HG03457 (cell line): ENCODE data around the gene KCNH6.

Source experiments
- ATAC-seq: cut with Tn5 transposase; IDR thresholded peaks from one replicate; pipeline ENCODE4 v1.9.1; 2021; ENCODE audit warnings: moderate number of reproducible peaks; ENCODE audit not compliant: unreplicated experiment

Gene KCNH6

DNA sequence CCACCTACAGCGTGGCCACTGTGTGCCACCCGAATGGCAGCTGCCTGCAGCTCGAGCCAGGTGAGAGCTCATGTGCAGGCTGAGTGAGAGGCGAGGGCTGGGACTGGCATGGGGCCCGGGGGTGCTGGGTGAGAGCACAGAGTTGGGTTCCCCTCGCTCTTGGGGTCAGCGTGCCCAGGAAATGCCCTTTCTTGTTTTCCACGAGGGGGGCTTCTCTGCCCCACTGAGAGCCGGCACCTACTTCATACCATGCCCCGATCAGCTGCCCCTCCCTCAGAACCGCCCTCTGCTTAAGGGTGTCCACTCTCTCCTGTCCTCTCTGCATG lies 36.2 kb upstream of the KCNH6 start:
- no peak for ATAC-seq

DNA sequence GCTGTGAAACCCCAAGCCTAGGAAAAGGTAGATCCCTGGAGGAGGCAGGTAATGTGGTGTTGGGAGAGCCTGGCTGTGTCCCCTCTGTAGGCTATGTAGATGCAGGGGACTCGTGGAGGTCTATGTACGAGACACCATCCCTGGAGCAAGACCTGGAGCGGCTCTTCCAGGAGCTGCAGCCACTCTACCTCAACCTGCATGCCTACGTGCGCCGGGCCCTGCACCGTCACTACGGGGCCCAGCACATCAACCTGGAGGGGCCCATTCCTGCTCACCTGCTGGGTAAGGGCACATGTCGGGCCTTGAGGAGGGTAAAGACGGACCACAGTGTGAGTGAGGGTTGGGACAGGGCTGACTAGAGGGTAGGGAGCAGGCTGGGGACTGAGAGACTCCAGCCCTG lies 34.3 kb upstream of the KCNH6 start:
- no peak for ATAC-seq

DNA sequence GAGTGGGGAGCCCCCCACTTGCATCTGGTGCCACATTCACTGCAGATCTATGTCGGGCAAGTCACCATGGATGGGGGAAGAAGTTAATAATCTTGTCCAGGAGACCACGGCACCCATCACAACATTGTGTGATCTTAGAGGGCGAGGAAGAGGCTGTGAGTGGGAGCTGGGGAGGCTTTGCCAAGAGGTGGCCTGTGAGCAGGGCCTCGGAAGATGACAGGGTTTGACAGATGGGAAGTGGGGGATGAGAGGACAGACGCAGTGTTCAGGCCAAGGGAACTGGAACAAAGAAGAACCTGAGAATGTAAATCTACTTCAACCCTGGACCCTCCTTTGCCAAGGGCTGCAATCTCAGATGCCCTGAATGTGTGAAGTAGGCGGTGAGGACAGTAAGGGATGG lies 33.9 kb upstream of the KCNH6 start:
- no peak for ATAC-seq

DNA sequence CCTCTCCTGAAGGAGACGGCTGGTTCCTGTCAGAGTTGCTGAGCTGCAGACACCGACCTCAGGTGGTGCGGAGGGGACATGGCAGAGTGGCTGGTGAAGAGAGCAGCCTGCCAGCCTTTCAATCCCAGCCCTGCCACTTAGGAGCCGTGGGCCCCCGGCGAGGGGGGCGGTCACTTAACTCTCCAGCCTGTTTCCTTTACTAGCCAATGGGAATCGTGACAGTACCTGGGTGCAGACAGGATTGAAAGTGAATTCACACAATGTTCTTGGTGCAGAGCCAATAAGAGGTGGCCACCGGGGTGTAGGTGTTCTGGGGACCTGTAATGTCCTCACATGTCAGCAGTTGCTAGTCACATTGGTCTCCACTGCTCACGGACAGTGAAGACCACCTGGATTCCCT lies 32.8 kb upstream of the KCNH6 start:
- no peak for ATAC-seq

DNA sequence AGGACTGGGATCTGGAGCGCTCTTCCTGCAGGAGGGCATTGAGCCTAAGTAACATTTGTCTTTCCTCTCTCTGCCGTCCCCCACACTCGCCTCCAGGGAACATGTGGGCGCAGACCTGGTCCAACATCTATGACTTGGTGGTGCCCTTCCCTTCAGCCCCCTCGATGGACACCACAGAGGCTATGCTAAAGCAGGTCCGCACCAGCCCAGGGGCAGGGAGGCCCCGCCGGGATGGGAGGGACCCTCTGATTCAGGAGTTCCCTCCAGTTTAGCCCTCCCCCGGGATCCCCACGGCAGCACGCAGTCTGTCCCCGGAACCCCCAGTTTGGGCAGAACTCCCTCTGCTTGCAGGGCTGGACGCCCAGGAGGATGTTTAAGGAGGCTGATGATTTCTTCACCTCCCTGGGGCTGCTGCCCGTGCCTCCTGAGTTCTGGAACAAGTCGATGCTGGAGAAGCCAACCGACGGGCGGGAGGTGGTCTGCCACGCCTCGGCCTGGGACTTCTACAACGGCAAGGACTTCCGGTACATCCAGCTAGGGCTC lies 32.2 kb upstream of the KCNH6 start:
- no peak for ATAC-seq

DNA sequence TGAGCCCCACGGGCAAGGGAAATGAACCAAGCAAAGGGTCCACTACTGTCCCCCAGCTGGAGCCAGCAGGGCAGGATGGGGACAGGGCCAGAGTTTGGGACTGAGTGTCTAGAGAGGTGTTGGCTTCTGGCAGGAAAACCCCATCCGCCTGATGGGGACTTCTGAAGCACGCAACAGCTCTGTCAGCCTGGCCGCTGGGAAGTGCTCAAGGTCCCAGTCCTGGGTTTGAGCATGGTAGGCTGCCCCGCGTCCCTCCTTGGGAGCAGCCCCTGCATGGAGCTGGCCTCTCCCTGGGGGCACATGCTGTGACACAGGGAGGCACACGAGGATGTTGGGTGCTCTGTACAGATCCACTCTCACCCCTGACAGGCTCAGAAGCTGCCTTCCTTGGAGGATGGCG lies 31.7 kb upstream of the KCNH6 start:
- ATAC-seq, result no peak

DNA sequence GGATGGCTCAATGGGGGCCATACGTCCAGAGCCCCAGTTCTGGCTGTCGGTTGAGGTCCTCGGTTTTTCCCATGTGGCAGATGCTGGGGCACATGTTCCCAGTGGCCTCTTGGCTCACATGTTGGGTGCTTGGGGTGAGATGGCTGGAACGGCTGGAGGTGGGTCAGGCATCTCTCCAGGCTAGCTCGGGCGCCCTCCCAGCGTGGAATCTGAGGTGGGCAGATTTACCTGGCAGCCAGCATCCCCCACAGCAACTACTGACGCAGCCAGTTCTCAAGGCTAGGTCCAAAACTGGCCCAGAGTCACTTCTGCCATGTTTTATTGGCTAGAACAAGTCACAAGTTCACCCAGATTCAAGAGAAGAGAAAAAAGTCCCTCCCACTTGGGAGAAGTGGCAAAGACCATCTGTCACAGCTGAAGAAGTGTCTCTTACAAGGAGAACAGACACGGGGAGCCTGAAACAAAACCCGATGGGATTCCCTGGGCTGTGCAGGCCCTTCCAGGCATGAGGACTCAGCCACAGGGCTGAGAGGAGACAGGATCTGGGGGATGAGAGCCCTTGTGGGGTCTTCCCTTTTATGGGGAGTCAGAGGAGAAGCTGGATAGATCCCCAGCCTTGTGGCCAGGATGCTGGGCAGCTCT lies 31.1 kb upstream of the KCNH6 start:
- ATAC-seq, result no peak

DNA sequence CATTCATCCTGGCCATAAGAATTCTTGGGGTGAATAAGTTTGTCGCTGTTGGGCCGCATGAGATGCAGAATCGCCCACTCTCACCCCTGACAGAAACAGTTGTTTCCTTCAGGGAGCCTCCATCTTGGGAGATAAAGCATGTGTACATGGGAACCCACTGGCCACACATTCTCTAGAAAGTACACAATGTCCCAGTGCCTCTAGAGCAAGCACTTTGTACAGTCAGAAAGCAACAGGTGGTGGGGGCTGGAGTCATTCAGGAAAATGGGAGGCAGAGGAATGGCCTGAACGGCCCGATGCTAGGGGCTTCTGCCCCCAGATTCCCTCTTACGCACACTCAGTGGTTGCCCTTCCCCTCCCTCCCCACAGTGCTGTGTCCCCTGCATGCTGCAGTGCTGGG lies 30.2 kb upstream of the KCNH6 start:
- ATAC-seq, result no peak

DNA sequence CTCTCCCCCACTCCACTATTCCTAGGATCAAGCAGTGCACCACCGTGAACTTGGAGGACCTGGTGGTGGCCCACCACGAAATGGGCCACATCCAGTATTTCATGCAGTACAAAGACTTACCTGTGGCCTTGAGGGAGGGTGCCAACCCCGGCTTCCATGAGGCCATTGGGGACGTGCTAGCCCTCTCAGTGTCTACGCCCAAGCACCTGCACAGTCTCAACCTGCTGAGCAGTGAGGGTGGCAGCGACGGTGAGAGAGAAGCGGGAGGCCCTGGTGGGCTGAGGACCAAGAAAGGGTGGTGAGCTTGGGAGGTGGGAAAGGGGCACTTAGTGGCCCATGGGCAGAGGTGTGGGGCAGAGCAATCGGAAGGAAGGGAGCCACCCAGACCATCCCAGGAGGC lies 29.7 kb upstream of the KCNH6 start:
- ATAC-seq, result no peak

DNA sequence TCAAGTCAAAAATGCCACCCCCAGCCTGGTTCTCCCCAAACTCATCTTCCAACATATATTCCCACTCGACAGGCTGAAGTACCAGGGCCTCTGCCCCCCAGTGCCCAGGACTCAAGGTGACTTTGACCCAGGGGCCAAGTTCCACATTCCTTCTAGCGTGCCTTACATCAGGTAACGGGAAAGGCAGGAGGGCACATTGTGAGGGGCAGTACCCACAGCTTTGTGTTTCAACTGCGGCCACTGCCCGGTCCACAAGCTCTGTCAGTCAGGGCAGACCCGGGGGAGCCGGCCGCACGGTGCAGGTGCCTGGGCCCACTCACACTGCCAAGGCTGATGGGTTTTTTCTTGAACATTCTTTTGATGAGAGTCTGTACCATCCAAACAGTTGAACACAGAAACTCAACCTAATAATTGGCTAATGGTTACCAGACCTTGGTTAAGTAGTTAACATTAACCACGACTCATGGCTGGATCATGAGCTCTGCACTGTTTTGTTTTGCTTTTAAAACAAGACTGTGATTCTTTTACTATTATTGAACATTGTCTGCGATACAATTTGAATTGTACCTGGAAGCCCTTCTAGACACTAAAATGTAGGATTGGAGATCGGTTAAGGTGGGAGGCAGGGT lies 28.7 kb upstream of the KCNH6 start:
- no peak for ATAC-seq

DNA sequence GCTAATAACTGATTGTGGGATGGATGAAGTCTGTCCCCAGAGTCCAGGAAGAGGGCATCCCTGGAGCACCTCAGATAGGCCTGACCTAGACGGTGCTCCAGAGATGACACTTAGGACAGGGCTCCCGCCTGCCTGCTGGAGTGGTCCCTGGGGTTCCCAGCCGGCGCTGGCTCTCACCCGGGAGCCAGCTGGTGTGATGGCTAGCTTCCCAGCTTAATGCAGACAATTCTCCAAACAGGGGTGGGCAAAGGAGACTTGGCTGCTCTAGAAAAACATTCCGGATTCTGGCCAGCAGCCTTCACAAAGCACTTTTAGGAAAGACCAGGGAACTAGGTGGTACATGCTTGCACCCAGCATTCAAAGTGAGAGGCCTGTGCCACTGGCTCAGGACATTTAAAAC lies 27.7 kb upstream of the KCNH6 start:
- ATAC-seq, result no peak

DNA sequence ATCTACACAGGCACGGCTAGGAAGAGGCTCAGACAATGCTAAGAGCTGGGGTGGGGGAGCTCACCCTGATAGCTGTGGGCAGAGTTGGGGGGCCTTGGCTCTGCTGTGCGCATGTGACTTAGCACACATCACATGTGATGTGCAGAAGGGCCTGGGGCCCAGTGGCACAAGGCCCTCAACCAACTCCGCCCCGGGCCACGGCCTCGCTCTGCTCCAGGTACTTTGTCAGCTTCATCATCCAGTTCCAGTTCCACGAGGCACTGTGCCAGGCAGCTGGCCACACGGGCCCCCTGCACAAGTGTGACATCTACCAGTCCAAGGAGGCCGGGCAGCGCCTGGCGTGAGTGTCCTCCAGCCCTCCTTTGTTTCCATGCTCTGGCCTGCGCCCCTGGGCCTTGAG lies 27.0 kb upstream of the KCNH6 start:
- no peak for ATAC-seq

DNA sequence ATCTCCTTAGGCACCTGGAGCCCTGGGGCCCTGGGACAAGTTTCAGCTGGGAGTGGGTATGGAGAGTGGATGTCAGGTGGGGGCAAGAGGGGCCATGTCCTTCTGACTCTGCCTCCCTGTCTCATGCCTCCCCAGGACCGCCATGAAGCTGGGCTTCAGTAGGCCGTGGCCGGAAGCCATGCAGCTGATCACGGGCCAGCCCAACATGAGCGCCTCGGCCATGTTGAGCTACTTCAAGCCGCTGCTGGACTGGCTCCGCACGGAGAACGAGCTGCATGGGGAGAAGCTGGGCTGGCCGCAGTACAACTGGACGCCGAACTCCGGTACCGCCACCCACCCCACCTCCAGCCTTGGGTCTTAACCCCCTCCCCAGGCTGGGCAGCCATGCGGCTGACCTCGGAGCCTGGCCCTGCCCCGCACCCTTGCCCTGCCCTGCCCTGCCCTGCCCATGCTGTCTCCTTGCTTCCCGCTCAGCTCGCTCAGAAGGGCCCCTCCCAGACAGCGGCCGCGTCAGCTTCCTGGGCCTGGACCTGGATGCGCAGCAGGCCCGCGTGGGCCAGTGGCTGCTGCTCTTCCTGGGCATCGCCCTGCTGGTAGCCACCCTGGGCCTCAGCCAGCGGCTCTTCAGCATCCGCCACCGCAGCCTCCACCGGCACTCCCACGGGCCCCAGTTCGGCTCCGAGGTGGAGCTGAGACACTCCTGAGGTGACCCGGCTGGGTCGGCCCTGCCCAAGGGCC lies 26.3 kb upstream of the KCNH6 start:
- ATAC-seq, result no peak

DNA sequence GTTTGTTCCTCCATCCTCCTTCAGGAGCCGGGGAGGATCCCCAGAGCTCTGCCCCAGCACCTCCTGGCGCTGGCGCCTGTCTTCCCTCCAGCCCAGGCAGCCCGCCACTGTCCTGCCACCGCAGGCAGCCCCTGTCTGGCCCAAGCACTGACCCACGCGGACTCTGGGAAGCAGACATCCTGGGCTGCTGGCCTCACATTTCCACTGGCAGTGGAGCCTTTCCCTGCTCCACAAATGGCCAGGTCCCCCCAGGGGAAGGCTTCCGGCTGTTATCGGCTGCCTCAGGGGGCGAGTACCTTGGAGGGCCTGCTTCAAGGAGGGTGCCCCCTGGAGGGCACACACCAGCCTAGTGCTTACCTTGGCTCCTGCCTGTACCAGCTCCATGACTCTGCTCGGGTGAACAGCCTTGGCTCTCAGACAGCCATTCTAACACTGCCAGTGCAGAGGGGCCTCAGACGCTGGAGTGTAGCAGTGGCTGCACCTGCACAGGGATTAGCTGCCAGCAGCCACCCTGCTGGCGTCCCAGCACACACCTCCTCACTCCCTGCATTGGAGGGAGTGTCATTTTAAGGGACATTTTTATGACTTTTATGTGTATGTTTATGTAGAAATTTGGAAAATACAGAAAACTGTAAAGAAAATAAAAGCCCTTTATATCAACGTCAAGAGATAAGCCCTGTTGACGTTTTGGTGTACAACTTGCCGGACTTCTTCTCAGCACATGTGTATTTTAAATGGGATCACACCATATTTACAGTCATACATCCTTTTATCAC lies 25.3 kb upstream of the KCNH6 start:
- ATAC-seq, result no peak

DNA sequence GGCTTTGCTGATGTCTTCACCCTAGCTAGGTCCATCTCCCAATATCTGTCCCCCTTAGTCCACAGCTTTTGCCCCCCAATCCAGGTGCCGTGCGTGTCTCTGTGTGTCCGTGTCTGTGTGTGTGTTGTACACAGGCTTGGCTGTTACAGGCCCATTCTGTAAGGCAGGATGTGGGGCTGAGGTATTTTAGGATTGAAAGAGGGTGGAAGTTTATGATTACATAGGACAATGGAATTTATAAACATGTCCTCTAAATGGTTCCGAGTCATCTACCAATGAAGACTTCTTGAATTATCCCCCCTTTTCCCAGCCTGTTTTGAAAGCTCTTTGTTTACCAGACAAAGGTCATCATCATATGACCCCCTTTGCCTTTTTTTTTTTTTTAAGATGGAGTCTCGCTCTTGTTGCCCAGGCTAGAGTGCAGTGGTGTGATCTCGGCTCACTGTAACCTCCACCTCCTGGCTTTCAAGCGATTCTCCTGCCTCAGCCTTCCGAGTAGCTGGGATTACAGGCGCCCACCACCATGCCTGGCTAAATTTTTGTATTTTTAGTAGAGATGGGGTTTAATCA lies 24.4 kb upstream of the KCNH6 start:
- no peak for ATAC-seq

DNA sequence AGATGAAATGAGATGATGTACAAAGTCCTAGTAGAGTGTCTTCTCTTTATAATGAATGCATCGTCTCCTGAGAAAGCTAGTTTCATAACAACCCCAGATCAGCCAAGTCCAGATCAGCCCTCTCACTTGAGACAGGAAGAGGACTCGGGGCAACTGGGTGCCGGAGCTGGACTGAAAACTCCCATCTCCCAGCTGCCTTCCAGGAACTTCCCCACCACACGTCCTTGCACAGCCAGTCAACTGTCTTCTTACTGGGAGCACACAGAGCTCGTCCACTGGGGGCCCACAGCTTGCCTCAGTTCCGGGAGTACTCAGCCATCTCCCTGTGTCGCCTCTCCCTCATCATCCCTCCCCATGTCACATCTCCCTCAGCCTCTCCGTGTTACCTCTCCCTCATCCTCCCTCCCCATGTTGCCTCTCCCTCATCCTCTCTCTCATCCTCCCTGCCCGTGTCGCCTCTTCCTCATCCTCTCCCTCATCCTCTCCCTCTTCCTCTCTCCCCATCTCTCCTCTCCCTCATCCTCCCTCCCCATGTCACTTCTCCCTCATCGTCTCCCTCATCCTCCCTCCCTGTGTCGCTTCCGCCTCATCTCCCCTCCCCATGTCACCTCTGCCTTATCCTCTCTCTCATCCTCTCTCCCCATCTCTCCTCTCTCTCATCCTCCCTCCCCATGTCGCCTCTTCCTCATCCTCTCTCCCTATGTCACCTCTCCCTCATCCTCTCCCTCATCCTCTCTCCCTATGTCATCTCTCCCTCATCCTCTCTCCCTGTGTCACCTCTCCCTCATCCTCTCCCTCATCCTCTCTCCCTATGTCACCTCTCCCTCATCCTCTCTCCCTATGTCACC lies 22.4 kb upstream of the KCNH6 start:
- no peak for ATAC-seq

DNA sequence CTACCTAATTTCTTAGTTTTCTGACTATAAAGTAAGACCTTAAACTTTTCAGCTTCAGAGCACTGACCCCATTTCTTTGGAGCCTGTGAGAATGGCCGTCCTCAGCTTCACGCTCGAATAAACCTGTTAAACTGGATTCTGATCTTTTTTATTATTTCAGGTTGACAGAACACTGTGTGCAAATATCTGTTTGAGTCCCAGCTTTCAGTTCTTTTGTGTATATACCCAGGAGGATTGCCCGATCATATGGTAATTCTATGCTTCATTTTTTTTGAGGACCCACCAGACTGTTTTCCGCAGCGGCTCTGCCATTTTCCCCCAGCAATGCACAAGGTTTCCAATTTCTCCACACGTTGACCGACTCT lies 19.8 kb upstream of the KCNH6 start:
- ATAC-seq, result no peak

DNA sequence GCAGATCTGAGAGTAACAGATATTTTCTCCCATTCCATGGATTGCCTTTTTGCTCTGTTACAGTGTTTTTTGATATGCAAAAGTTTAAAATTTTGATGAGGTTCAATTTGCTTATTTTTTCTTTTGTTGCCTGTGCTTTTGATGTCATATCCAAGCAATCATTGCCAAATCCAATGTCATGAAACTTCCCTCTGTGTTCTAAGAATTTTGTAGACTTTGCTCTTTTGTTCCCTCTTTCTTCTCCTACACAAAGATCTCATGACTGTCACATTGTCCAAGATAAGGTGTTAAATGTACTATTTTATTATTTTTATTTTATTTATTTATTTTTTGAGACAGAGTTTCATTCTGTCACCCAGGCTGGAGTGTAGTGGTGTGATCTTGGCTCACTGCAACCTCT lies 18.9 kb upstream of the KCNH6 start:
- no peak for ATAC-seq

DNA sequence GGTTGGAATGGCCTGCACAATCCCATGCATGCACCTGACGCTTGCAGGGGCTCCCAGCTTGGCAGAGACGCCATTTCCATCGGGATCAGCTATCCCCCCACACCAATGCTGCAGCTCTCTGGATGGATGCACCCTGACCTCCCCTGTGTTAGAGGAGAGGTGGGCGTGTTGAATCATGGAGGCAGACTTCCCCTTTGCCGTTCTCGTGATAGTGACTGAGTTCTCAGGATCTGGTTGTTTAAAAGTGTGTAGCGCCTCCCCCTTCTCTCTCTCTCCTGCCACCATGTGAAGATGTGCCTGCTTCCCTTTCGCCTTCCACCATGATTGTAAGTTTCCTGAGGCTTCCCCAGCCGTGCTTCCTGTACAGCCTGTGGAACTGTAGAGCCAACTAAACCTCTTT lies 17.8 kb upstream of the KCNH6 start:
- no peak for ATAC-seq

DNA sequence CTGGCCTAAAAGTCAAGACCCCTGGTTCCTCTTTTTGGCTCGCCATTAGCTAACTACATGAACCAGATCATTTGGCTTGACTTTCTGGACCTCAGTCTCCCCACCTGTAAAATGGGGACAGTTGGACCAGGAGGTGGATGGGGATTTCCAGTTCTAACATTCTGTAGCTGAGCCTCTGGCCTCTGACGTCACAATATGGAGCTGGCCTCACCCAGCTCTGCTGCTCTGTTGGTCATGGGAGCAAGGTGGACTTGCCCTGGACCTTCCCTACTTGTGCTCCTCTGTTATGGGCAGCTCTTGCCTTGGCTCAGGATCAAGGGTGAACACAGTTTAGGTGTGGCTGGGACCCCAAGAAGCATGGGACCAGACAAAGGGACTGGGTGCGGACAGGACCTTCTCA lies 16.5 kb upstream of the KCNH6 start:
- ATAC-seq, result no peak
